GM15510 (cell line): ENCODE measurements around the gene NR3C1.

ENCODE experiments used
- POLR2A ChIP-seq: IDR thresholded peaks from 3 replicates; pipeline ENCODE4 v1.6.1; 2011; ENCODE audit warnings: borderline replicate concordance; ENCODE audit not compliant: insufficient read length; ENCODE audit errors: extremely low read depth

The NR3C1 gene

DNA sequence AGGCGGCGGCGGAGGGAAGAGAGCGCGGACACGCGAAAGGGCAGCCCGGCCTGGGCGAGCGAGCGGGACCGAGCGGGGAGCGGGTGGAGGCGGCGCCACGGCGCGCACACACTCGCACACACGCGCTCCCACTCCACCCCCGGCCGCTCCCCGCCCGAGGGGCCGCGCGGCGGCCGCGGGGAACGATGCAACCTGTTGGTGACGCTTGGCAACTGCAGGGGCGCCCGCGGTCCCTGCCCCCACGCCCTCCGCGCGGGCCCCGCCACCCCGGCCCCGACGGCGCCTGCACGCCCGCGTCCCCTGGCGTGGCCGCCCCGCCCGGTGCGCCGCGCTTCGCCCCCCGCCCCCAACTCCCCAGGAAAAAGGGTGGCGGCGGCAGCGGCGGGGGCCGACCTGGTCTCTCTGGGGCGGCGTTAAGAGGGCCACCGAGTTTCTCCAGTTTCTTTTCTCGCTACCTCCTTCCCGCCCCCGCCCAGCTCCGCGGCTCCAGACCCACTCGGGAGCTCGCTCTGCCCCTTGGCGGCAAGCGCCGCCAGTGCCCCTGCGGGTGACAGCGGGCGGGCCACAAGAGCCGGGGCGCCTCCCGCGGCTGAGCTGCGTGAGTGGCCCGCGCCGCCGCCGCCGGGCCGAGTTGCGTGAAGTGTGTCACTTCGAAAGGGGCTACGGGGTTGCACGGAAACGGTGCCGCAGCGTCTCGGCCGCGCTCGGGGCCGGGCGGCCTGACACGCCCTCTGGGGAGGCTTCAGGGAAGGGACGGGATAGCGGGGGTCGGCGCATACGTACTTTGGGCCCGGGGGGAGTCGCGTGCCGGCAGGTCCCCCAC lies at the start of gene NR3C1:
Gene NR3C1 (minus strand): TSS at position 94 of the 823 bp plus-strand sequence. CDS start 2,847 bp downstream, outside the sequence.
- peak; percentile 37 for TF ChIP-seq POLR2A

DNA sequence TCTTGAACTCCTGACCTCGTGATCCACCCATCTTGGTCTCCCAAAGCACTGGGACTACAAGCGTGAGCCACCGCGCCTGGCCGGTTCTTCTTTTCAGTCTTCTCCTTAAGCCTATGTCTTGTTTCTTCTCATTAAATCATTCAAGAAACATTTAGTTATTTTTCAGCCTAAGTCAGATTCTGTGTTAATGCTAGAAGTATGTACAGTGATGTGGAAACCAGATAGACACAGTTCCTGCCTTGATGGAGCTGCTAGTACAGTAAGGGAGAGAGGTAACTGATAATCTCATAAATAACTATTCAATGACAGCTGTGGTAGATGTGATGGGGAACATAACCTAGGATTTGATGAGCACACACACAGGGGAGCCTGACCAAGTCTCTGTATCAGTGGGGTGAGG lies 46.3 kb upstream of the NR3C1 start:
- no peak for TF ChIP-seq POLR2A

DNA sequence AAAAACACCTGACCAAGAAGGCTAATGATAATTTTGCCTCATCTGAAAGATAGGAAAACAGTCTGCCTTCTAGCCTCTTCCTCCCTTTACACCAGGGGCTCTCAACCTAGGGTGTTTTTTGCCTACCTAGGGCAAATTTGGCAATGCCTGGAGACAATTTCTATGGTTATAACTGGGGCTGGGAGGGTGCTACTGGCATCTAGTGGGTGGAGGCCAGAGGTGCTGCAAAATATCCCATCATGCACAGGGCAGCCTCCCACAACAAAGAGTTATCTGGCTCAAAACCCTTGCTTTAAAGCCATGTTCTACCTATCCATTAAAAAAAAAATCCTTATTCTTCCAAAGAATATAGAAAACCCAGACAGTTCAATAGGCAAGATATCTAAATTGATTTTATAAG lies 45.0 kb upstream of the NR3C1 start:
- TF ChIP-seq POLR2A, result no peak

DNA sequence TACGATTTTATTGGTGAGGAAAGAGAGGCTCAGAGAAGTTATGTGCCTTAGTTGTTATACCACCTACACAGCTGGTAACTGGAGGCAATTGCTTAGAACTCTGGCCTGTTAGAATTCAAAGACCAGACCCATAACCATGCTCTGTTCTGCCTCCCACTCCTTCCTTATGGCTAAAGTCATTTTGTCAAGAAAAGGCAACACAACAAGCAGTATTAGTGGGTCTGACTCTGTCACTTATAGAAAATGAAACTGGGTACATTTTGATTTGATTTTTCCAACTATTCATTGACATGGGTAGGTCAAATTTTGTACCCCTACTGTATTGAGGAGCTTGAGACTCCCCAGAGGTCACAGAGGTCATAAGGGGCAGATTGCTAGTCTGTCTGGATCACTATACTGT lies 44.5 kb upstream of the NR3C1 start:
- no peak for TF ChIP-seq POLR2A

DNA sequence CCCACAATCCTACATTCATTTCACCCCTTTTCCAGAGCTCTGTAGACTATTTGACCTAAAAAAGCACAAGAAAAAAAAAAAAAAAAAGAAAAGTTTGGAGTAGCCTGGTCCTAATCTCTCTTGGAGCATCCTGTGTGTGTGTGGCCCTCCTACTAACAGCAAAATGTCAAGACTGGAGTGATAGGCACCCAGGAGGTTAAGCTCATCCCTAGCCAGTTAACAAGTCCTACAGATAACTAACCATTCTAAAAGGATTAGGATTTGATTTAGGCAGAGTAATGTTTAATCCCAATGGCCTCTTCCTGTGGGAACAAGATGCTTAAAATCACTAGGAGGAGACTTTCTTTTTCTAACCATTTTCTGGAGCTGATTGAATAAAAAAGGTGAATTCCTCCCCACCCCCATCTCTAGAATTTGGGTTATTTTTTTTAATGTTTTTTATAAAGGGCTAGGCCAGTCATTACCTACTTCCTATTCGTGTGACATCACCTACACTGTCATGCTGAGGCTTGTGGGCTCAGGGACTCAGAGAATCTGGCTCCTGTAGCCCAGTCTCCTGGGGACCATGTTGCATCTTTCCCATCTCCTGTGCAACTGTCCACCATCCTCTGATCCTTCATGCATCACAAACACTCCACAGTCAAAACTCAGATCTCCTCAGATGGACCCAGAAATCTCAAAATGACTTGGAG lies 43.2 kb upstream of the NR3C1 start:
- no peak for TF ChIP-seq POLR2A

DNA sequence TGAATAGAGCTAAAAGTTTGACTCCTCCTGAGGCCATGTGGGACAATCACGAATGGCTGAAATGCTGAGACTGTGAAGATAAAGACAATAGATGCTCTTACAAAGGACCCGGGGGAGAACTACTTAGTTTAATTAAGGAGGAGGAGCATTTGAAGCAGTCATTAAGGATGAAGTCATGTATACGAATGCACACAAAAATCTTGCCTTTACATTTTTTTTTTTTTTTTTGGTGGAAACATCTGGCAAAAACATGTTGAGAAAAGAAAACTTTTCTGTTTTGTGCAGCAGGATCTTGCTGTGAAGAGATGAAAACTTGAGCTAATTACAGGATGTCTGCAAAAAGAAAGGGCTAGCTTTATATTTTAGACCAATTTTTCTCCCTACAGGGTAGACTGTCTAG lies 42.3 kb upstream of the NR3C1 start:
- TF ChIP-seq POLR2A, result no peak

DNA sequence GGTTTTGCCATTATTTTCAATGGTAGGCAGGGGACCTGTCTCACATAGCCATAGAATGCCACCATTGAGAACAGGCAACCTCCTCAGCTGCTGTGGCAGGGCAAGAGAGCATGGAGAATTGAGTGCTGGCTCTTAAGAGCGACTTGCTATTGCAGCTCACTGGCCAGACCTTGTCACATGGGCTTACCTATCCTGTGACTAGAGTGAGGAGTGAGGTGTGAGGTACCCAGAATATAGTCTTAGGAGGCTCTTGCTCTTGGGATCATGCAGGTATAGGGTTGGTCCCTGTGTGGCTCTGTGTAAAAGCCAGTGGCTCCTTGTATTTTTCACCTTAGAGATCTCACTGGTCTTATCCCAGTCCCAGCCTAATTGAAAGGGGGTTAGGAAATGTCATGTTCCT lies 39.8 kb upstream of the NR3C1 start:
- TF ChIP-seq POLR2A, result no peak

DNA sequence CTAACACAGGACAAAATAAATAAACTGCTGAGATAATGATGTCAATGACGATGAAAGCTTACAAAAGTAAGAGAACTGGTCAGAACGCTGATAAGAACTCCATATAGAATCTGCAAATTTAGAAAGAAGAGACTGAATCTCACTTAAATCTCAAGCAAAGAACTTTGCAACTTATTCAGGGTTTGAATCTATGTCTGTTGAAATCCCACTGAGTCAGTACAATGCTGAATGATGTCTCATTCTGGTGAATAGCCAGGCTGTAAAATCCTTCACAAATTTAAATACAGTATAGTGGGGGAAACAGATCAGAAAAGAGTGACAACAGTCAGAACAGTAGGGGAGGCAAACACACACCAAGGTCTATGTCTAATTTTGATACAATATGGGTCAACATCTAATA lies 38.9 kb upstream of the NR3C1 start:
- TF ChIP-seq POLR2A, result no peak

DNA sequence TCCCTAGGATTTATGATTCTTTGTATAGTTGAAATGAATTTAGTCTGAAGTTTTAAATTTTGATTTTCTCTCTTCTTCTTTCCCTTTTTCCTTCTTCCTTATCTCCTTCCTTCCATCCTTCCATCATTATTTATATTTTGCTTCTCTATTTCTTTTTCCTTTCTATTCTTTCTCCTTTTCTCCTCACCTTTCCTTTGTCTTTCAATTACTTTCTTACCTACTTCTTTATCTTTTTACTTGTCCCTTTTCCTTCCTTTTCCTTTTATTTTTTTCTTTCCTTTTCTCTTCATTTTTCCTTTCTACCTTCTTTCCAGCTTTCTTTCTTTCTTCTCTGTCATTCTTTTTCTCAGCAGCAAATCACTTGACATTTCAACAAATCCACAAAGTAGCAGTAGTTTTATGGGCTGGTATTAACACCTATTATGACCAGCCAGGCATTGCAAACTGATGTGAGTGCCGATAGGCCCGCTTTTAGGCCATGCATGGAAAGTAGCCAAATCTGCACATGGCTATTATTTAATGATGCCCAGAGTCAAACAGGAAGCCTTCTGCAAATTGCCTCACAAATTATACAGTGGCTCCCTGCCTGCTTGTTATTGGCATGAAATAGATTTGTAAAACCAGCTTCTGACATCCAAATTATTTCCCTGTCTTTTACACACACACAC lies 37.1 kb upstream of the NR3C1 start:
- TF ChIP-seq POLR2A, result no peak

DNA sequence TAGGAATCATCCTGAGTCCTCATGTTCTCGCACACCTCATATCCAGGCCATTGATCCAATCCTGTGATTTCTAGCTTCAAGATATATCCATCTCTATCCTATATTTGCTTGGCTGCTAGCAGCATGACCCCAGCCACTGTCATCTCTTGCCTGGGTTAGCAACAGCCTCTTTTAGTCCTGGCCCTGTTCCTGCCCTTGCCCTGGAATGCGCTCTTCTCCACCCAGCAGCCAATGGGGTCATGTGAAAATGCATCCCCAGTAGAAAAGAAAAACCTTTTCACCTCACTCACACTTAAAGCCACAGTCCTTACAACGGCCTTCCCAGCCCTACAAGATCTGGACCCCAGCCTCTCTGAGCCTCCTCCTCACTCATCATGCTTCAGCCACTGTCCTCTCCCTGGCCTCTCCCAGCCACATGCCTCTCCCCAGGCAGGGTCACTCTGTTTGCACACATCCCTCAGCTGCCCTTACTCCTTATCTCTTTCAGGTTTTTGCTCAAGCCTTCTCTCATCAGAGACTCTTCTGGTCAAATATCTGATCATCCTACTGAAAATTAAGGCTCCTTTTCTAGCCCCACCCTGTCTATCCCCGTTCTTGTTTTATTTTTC lies 34.3 kb upstream of the NR3C1 start:
- no peak for TF ChIP-seq POLR2A

DNA sequence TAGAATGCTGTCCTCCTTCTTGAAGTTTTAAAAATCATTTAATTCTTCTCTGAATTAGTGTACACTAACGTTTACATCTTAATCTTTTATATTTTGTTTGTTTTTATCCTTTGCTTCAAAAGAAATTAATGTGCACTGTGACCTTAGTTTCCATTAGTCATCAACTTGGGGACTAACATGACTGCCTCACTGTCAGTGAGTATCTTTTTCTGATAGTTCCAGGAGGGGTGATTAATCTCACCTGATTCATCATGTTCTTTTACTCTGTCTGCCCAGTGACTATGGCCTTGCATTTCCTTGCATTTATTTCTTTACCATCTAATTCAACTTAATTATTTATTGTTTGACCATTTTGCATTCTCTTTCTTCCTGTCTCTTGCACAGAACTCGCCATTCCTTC lies 33.4 kb upstream of the NR3C1 start:
- no peak for TF ChIP-seq POLR2A

DNA sequence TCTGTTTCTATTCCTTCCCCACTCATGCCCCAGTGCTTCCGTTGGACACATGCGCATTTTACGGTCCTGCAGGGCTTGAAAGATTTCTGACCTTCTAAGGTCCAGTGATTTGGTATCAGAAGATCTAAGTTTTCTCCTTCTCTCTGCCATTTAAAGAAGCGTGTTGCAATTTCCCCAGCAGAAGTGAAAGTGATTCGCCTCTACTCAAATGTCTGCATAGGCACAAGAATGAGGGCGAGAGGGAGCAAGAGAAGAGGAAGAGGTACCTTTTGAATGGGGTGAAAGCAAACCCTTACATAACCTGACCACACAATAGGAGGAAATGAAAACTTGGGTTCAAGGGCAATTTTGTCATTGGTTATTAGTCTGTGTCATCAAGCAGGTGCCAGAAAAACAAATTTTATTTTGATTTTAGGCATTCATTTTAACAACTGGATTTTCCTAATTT lies 31.7 kb upstream of the NR3C1 start:
- TF ChIP-seq POLR2A, result peak; percentile 16

DNA sequence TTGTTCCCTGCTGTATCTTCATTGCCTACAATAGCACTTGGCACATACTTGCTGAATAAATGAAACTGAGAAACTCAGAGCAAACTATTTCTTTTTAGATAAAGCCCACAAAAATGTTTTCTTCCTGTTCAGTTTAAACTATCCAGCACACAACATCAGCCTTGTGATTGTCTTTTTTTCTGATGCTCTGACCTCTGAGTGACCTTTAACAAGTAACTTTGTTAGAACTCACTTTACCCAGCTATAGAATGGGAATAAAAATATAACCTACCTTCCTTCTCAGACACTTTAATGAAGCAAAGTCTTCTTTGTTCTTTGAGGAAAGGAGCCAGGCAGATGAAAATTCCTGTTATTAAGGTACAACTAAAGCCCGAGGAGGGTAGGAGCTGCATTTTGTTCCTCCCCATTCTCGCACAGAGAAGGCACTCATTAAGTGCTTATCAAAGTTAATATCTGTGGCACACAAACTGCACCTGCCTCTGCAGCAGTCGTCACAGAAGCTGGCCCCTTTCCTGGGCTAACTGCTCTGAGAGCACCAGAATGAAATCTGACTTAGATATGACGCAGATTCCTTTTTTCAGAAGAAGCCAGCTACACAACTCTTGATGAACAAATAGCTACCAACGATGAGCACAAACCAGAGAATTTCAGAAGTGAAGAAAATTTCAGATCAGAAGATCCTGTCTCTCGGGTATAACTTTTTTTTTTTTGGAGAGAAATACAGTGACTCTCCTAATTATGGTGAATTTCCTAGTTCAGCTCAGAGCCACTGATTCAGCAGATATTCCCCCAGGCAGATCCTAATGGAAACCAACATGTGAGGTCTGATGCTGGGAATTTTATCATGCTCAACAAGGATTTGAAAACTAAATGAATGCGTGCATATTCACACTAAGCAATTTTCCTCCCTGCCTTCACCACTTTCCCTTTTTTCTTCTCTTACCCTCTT lies 31.0 kb upstream of the NR3C1 start:
- no peak for TF ChIP-seq POLR2A

DNA sequence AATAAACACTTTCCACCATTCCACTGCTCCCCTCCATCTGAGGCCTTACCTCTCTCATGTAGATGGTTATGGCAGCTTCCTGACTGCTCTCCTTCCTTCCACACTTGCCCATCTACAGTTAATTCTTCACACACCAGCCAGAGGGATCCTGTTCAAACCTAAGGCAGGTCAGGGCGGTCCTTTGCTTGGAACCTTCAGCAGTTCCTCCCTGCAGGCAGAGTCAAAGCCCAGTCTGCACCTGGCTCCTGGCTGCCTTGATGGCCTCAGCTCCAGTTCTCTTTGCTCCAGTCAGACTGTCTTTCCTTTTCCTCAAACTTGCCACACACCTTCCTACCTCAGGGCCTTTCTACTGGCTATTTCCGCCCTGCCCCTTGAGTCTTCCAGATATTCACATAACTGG lies 30.2 kb upstream of the NR3C1 start:
- no peak for TF ChIP-seq POLR2A
